NK-92 treated with Interleukin-12 subunit alpha and Interleukin-12 subunit beta, amount 100 ng/mL, for 24 hours (cell line): Measurements from ENCODE around the gene ERBB4.
"Not testable (repeated sequence)": the region's sequence is repeated elsewhere in the genome, so short reads cannot be mapped to it uniquely, and the experiment has no call there.

Experiments
- DNase-seq: peaks from one replicate; lab custom pipeline; 2025; lab: John Stamatoyannopoulos, UW

The ERBB4 gene

DNA sequence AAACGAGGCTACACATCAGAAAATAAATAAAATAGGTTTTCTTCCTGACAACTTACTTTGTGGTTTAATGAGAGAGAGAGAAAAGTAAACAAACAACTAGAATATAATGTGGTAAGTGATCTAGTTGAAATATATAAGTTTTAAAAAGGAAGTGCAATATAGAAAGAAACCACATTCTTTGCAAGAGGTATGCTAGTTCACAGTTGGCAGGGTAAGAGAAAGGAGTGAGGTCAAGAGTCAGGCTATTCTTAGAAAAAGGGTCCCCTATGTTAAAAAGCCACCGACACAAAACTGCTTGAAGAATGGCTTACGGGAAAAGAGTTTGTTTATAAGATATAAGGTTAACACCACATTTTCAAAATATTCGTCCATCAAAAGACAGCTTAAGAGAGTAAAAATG lies 462.1 kb downstream of the ERBB4 start:
- DNase-seq, result no peak

DNA sequence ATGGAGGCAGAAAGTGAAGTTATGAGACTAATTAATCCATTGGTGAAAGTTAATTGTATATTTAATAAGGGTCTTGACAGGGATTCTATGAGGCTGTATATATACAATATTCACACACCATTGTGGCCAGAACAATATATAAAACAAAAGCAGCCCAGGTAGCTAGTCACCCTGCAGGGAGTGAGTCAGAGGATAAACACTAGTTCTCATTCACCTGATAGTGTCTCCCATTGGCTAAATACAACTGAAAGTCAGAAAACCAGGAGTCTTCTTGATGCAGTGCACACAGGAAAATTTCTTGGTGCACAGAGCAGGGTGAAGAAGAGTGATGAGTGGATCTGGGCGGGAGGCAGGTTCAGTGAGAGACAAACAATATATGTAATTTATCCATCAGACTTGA lies 465.2 kb downstream of the ERBB4 start:
- DNase-seq, result no peak

DNA sequence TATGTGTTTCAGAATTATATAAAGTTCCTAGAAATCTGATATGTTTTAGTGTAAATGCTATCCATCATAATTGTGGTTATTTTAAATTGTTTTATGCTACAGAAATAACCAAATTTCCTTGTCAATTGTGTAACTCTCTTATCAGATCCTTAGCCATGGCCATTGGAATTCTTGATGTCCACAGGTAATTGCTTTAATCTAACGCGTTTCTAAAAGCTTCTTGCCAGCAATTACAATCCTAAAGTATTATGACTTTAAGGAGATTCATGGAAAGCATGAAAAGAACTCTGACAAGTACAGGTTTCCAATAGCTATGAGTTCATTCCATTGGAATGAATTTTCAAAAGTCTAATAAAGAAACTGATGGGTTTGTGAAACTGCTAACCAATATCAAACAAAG lies 472.1 kb downstream of the ERBB4 start:
- no peak for DNase-seq

DNA sequence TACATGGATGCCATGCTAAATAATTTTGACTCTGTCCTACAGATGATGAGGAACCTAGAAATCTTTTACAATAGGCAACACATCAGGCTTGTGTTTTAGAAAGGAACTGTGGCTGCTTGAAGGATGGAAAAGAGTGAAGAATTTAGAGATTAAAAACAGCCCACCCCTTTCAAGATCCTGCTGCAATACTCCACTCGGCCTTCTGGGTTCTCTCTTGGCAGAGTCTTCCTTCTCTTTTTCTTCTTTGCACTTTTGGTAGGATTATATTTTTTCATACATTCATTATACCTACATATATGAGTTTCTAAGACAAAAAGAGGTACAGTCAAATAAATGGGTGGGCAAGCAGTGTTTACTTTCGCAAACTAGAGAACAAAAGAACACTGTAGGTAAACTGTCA lies 474.3 kb downstream of the ERBB4 start:
- DNase-seq, result no peak

DNA sequence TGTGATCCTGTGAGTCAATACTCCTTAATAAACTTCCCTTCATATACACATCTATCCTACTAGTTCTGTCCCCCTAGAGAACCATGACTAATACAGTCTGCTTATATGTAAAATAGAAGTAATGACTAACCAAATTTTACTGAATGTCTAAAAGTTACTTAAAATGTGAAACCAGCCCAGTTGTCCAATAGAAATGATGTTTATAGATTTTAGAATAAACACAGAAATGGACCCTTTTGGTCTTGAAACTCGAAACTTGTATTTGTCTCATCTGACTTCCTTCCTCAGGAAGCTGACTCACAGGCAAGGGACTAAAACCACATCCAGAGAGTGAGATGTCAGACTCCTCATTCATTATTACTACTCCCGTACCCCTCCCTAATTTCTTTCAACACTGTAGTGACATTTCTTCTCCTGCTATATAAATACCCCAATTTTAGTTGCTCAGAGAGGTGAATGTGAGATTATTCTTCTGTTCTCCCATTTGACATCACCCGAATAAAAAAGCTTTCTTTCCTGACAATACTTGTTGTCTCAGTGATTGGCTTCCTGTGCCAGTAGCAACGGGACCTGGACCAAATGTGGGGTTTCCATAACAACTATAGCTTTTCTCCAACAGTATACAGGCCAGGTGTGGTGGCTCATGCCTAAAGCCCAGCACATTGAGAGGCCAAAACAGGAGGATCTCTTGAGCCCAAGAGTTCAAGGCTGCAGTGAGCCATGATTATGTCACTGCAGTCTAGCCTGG lies 486.0 kb downstream of the ERBB4 start:
- no peak for DNase-seq

DNA sequence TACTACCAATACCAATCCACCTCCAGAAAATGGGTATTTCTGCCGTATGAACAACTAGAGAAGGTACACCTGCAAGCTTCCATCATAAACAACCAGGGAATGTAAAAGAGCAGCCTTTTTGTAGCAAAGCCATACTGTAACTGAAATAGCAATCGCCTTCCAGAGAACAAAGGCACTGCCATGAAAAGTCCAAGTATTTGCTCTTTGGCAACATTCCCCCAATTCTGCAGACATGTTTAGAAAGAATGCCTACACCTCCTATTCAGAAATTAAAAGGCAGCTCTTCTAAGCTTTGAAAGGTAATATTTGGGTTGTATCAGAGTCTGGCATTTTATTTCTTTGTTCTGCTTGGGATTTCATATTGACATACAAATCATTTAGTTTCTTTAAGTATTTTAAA lies 487.7 kb downstream of the ERBB4 start:
- no peak for DNase-seq

DNA sequence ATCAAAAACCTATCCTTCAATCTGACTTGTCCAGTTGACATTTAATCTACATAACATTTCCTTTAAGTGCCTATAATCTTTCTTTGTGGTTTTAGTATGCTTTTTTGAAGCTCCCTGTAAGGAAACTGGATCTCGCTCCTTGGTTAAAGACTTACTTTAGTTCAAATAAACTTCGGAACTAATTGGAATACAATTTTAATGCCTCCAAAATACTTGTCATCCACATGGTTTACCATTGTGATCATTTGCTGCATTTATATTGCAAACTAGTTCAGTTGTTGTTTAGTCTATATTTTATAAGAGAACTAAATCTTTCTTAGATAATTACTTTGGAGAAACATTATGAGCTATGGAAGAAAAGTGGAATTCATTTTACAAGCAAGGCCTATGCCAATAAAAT lies 496.0 kb downstream of the ERBB4 start:
- no peak for DNase-seq

DNA sequence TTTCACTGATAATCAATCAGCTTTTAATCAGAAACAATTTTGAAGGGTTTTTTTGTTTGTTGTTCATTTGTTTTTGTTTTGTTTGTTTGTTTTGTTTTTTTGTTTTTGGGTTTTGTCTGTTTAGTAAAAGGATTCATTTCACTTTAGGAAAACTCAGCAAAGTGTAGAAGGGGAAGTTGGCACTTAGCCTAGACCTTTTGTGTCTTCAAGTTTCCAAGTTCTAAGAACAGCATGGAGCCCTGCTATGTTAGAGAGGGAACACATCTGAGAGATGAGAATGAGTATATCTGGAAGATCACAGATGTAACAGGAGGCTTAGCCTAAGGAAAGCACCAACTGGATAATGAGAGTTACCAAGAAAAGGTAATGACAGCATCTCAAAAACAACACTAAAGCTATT lies 501.5 kb downstream of the ERBB4 start:
- no peak for DNase-seq

DNA sequence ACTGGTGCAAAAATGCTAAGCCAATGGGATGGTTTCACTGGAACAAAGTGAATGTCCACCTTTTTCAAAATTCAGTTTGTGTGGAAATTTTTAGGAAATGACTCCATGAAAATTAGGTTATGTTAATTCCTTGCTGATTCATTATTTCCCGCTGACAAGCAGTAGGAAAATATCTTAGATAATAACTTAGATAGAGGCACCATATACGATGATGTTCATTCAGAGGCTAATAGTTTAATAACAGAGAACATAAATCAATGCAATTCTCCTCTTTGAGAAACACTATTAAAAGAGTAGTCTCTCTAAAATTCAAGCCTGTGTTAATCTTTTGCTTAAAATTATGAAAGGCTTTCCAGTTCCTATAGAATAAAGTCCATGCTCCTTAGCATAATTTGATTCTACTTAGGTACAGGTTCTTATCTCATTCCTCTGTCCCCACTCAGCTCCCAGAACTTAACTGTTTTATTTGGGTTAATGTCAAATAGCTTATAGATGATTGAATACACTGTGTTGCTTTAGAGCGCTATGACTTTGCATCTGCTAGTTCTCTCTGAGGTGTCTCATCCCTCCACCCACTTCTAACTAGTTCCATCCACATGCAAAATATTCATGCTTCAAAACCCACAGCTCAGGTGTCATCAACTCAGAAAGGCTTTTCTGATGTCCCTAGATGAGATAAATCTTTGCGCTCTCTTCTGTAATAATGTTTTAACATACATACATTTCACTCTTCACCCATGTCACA lies 503.6 kb downstream of the ERBB4 start:
- DNase-seq, result no peak

DNA sequence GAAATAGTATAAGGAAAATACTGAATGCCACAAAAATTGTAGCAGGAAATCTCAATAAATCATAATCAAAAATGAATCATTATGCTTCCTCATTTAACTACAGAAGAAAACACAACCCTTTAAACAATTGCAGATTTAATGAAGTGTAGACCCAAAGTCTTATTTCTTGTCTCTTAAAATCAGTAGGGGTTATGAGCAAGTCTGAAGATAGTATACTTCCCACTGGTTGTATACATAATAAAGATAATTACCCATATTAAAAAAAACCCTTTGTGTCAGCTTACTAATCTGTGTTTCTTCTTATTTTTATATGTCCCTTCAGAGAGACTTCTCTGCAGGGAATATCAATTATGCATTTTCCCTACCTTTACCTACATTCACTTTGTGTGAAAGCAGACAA lies 504.7 kb downstream of the ERBB4 start:
- DNase-seq, result no peak

DNA sequence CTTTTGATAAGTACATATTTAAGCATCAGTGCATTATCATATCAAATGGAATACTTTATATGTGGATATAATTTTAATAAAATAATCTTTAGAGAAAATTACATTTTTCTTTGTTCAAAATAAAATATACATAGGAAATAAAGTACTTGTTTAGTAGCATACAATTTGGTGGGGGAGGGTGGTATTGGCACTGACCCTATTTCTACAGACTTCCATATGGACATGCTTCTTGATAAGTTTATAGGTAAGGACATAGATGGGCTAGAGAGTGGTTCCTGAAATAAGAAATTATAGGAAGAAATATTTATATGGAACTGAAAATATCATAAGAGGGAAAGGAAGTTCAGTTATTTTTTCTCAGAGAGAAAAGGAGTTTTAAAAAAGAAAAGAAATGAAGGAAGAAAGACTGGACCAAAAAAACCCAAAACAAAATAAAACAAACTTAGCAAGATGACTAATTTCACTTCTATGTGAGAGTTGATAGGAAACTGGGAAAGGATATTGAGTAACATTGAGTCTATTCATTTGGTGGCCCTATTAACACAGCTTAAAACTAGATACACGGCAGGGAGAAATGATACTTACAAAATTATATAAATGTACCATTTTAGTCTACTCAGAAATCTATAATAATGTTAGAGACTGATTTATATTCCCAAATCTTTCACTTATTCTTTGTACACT lies 505.9 kb downstream of the ERBB4 start:
- no peak for DNase-seq

DNA sequence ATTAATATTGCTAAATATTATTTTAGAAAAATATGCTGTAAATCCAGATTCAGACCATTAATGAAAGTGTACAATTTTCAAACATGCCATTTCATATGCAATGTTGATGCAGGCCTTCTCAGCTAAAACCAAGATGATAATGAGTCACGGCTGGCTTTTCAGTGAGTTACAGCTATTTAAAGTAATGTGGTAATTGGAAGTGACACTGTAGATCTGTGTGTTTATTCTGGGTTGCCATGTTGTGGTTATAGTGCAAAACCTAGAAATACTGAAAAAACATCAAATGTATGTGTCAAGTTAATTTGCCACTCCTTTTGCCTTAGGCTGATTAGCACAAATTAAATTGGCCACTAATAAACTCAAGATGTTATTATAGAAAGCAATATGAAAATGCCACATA lies 506.6 kb downstream of the ERBB4 start:
- DNase-seq, result peak; percentile 27

DNA sequence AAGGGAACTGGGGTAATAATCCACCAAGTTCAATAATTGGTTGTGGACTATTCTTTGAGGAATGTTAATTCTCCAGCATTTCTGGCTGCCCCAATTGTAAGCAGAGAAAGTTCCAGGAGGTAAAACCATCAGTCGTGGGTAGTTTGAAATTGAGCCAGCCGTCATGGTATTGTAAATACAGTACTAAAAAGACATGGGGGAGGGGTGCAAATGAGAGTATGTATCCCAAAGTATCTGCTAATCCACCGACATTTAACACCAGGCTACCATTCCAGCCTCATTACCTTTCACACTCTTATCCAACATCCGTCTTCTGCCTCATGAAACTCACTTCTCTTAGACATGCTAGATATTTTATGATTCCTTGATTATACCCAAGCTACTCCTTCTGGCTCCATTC lies 507.9 kb downstream of the ERBB4 start:
- no peak for DNase-seq

DNA sequence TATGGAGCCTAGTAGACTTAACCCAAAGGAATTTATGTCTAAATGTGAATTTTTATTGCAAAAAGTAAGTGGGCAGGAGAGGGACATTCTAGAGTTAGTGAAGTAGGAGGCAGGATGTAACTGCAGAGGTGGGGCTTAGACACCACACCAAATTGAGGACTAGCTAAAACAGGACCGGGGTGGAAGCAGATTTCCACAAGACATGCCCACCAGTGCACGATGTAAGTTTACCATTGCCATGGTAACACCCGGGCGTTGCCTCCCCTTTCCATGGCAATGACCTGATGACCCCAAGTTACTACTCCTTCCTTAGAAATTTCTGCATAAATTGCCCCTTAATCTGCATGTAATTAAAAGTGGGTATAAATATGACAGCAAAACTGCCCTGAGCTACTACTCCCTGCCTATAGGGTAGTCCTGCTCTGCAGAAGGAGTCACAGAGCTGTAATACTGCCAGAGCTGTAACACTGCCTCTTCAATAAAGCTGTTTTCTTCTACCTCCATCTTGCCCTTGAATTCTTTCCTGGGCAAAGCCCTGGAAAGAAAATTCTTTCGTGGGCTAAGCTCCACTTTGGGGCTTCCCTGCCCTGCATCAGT lies 509.7 kb downstream of the ERBB4 start:
- no peak for DNase-seq

DNA sequence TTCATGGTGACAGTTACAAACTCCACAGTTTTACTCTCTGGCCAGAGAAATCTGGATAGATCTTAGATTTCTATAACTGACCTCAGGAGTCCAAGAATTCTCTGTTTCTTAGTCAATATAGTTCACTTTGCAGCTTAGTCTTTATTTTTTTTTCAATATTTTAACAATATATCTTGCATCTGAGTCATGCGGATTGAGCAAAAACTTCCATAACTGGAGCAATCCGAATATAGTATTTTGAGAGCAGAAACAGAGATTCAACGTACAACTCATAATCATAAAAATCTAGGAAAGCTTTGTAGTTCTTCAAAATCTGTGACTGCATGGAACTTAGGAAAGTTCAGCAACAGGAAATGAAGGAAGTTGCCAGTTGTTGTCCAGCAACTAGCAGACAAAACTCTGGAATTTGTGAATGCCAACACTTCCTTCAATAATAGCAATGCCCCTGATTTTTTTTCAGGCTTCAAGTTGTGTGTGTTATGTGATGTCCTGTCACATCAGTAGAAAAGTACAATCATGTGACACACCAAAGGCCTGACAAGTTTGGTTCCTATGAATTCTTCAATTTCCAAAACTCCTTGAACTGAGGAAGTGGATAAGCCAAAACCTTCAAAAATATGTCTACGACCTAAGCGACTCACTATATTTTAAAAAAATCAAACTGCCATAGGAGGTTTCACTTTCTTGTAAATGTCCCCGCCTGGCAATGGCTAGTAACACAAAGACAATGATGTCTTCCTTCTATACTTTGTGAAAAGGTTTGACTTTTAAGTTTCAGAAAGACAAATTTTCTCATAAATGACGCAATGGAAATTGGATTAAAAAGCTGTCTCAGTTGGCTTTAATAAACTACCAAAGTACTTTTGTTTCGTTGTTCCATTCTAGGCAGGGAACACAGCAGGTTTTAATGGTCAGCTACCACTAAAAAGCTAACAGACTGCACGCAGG lies 510.6 kb downstream of the ERBB4 start:
- DNase-seq, result no peak

DNA sequence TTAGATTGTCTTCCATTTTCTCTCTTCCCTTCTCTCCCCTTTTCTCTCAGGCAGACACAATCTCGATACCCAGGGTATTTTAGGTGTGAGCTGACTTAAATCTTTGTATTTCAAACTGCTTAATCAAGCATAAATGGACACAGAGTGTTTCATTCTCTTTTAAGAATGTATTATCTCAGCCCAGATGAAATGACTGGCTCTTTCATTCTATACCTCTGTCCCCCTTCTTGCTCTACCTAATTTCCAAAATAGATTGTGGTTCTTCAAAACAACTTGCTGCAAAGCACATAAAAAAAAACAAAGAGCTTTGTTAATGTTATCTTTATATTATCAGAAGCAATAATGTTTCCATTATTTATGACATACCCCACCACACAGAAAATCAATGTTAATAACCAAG lies 514.6 kb downstream of the ERBB4 start:
- no peak for DNase-seq

DNA sequence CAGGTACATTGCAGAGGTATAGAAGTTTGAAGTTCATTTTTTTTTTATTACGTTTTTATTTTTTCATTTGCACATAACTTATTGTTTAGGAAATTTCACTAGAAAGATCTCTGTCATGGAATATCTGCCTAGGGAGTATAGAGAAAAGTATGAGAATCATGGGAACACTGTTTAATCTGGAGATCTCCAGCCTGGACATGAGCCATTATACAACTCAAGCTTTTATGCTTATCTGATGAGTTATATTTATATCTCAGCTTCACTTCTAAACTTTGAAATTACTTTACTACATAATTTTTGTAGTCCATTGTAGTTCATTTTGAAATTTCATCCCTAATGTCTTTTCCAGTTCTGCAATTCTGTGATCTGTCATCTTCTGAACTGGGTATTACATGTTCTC lies 515.6 kb downstream of the ERBB4 start:
- DNase-seq, result no peak

DNA sequence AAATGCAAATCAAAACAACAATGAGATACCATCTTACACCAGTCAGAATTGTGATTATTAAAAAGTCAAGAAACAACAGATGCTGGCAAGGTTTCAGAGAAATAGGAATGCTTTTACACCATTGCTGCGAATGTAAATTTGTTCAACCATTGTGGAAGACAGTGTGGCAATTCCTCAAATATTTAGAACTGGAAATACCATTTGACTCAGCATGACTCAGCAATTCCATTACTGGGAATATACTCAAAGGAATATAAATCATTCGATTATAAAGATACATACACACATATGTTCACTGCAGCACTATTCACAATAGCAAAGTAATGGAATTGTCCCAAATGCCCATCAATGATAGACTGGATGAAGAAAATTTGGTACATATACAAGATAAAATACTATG lies 516.7 kb downstream of the ERBB4 start:
- DNase-seq, result no peak

DNA sequence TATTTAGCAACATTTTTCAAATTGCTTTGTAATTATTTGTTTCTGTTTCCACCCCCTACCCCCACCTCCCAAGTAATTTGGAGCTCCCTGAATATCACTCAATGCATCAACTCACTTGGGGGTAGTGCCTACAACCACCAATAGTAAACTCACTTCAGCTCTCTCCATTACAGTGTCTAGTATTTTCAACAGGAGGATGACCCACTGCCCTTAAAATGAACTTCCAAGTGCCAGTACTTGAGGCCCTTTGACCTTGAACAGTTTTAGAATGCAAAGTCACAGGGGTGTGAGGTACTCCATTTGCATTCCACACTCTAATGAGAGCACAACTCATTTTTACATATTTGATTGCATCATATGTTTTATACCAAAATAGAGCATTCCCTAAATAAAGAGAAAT lies 523.0 kb downstream of the ERBB4 start:
- DNase-seq, result no peak

DNA sequence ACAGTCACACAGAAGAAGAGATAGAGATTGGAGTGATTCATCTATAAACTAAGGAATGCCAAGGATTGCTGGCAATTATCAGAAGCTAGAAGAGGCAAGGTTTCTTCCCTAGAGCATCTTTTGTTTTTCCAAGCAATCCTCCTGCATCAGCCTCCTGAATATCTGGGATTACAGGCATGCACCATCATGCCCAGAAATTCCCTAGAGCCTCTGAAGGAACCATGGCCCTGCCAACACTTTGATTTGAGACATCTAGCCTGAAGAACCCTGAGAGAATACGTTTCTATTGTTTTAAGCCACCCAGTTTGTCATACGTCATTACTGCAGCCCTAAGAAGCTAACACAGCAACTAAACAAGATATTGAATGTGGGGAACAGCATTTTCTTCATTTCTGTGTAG lies 525.0 kb downstream of the ERBB4 start:
- DNase-seq, result no peak

DNA sequence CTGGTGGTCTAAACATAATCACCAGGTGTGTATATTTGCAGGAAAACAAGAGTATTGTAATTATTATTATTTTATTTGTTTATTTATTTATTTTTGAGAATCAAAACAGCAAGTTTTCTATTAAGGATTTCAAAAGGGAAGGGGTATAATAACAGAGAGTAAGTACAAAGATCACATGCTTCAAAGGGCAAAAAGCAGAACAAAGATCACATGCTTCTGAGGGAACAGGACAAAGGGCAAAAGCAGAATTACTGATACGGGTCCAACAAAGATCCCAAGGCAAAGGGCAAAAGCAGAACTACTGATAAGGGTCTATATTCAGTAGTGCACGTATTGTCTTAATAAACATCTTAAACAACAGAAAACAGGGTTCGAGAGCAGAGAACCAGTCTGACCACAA lies 528.3 kb downstream of the ERBB4 start:
- not testable (repeated sequence) for DNase-seq

DNA sequence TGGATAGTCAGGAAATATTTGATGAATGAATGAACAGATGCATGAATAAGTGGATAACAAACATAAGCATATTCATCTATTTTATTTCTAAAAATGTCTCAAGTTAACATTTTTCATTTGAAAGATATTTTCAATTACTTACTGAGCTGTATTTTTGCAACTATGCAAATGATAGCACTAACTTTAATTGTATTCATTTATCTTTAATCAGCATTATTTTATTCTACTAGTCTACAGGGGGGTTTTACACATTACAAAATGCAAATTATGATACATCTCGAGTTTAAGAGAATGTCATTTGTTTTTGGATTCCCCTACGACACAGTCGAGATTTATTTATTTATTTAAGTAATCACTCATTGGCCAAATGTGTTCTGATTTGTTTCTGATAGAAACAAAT lies 530.6 kb downstream of the ERBB4 start:
- no peak for DNase-seq
